Gastroesophageal sphincter (tissue), 4 donors: ENCODE results near the gene STAC2. TPM values are rescaled to one million over a fixed set of nuclear protein-coding genes. Genes with fewer than 3 reads are reported as not detected.

Experiments
- ATAC-seq: fragments of 150-250 bp; one replicate; pipeline ENCODE4 v1.9.1; 2016; ENCODE audit warnings: mild to moderate bottlenecking, moderate library complexity
- H3K27ac ChIP-seq, 4 donors: fragments of 200-600 bp; sonication (generic) in 3 of 4; 1 replicate in 3 of 4; 2 replicates in 1 of 4; pipeline ENCODE4 v1.5.1; 2016 to 2019
- H3K27me3 ChIP-seq: fragments of 200-600 bp; sonication (generic); one replicate; pipeline ENCODE4 v1.5.1; 2019
- H3K36me3 ChIP-seq, 2 donors: fragments of 200-600 bp; sonication (generic); one replicate each; pipeline ENCODE4 v1.5.1; 2019; ENCODE audit warnings: control low read depth in 1 of 2
- H3K4me1 ChIP-seq, 3 donors: fragments of 200-600 bp; sonication (generic); 1 replicate in 2 of 3; 2 replicates in 1 of 3; pipeline ENCODE4 v1.5.1; 2016 to 2019; ENCODE audit warnings: control low read depth in 2 of 3
- H3K4me3 ChIP-seq, 2 donors: fragments of 200-600 bp; sonication (generic); one replicate each; pipeline ENCODE4 v1.5.1; 2019; ENCODE audit warnings: mild to moderate bottlenecking in 1 of 2, moderate library complexity in 1 of 2
- H3K9me3 ChIP-seq, 3 donors: fragments of 200-600 bp; sonication (generic); one replicate each; pipeline ENCODE4 v1.5.1; 2017 to 2019; ENCODE audit warnings: control low read depth in 2 of 3
- CTCF ChIP-seq, 4 experiments: fragments of 200-600 bp in 2 of 4; fragments of 450-650 bp in 2 of 4; sonication (generic) in 1 of 4; IDR thresholded peaks; one replicate each; pipeline ENCODE4 v1.5.1; 2017 to 2019; ENCODE audit warnings: antibody characterized with exemption in 4 of 4, mild to moderate bottlenecking in 2 of 4, moderate library complexity in 2 of 4
- EP300 ChIP-seq: sonication (generic); formaldehyde crosslinking; IDR thresholded peaks from one replicate; pipeline ENCODE4 v1.6.1; 2017; ENCODE audit warnings: antibody characterized with exemption, mild to moderate bottlenecking
- POLR2A ChIP-seq, 2 donors: fragments of 450-650 bp; IDR thresholded peaks; one replicate each; pipeline ENCODE4 v1.6.1; 2017; ENCODE audit warnings: antibody characterized with exemption in 2 of 2, mild to moderate bottlenecking in 2 of 2, moderate library complexity in 1 of 2
- POLR2AphosphoS5 ChIP-seq: sonication (generic); formaldehyde crosslinking; IDR thresholded peaks from one replicate; pipeline ENCODE4 v1.6.1; 2017; ENCODE audit warnings: antibody characterized with exemption
- WGBS, 2 donors: methylation state at CpG; one replicate each; pipeline ENCODE4 v1.1.5; 2018; ENCODE audit warnings: low coverage in 1 of 2; 5-methylcytosine and 5-hydroxymethylcytosine counted together
- total RNA-seq, 4 donors: library from RNA; depleted of rRNA; stranded (reverse); fragments of >200 nt; gene quantifications; one replicate each; pipeline ENCODE4 v1.1.0, GENCODE V29; 2016

The STAC2 gene
- total RNA-seq, 4 donors from 2014 or later: 0.13 to 0.57 TPM; not detected in 2

- peaks cover 40% of the 10 kb centered on the region for H3K27me3 ChIP-seq
- WGBS, 2 donors: 30 to 34% methylated on average over 6 to 7 of the region's 11 CpGs
- no peaks in the 10 kb centered on the region for H3K9me3 ChIP-seq
- ATAC-seq: no peak
- H3K27ac ChIP-seq: no peak overlapping the region
- H3K4me1 ChIP-seq: peaks cover 0 to 14% (median 0%) of the 10 kb centered on the region in 3 donors
- no peak overlapping the region for H3K4me3 ChIP-seq
- no peaks in the 10 kb centered on the region for H3K36me3 ChIP-seq
- TF ChIP-seq POLR2A (IDR thresholded peaks at IDR 0.05) (peak in 1 of 2 donors; percentile 8), EP300 (no peak)
Measured at GRCh38 chr17:39244016-39244599, 18.4 kb upstream of the STAC2 start.

- H3K36me3 ChIP-seq: no peaks in the 10 kb centered on the region
- peaks cover 0 to 18% (median 0%) of the 10 kb centered on the region in 3 donors for H3K4me1 ChIP-seq
- TF ChIP-seq POLR2AphosphoS5 (no peak), EP300 (no peak), CTCF (IDR thresholded peaks at IDR 0.05) (no peak), POLR2A (IDR thresholded peaks at IDR 0.05) (no peak)
- WGBS, 2 donors: 51 to 66% methylated on average over 4 to 7 of the region's 8 CpGs
- no peaks in the 10 kb centered on the region for H3K9me3 ChIP-seq
- H3K4me3 ChIP-seq: no peak overlapping the region
- H3K27me3 ChIP-seq: peaks cover 49% of the 10 kb centered on the region
- no peak for ATAC-seq
- no peak overlapping the region for H3K27ac ChIP-seq
Measured at GRCh38 chr17:39243155-39243554, 17.4 kb upstream of the STAC2 start.

GRCh38 chr17:39240631-39241030, 14.9 kb upstream of the STAC2 start:
- Histone ChIP-seq H3K4me1 (peaks cover 0 to 20% (median 0%) of the 10 kb centered on the region in 3 donors), H3K36me3 (no peaks in the 10 kb centered on the region), H3K27ac (no peak overlapping the region), H3K4me3 (no peak overlapping the region), H3K9me3 (no peaks in the 10 kb centered on the region), H3K27me3 (peaks cover 72% of the 10 kb centered on the region)
- no peak for ATAC-seq
- WGBS, 2 donors: 76 to 90% methylated on average over 3 to 4 of the region's 5 CpGs
- TF ChIP-seq POLR2A (IDR thresholded peaks at IDR 0.05) (no peak), EP300 (no peak), CTCF (IDR thresholded peaks at IDR 0.05) (no peak), POLR2AphosphoS5 (no peak)

- Histone ChIP-seq H3K27me3 (peaks cover 81% of the 10 kb centered on the region), H3K9me3 (no peaks in the 10 kb centered on the region), H3K27ac (no peak overlapping the region), H3K4me3 (no peak overlapping the region), H3K36me3 (no peaks in the 10 kb centered on the region), H3K4me1 (peaks cover 0 to 13% (median 0%) of the 10 kb centered on the region in 3 donors)
- 43 to 80% methylated on average over 3 to 7 of the region's 16 CpGs for WGBS, 2 donors
- no peak for TF ChIP-seq POLR2AphosphoS5
- no peak for TF ChIP-seq EP300
- TF ChIP-seq CTCF (IDR thresholded peaks at IDR 0.05): peak in 2 of 4 experiments; percentile 26 to 55
- TF ChIP-seq POLR2A (IDR thresholded peaks at IDR 0.05): no peak
- no peak for ATAC-seq
Measured at GRCh38 chr17:39239640-39240314, 14.0 kb upstream of the STAC2 start.

GRCh38 chr17:39238311-39238972, 12.7 kb upstream of the STAC2 start:
- Histone ChIP-seq H3K36me3 (no peaks in the 10 kb centered on the region), H3K27ac (no peak overlapping the region), H3K4me3 (no peak overlapping the region), H3K4me1 (peaks cover 0 to 7% (median 0%) of the 10 kb centered on the region in 3 donors), H3K27me3 (peaks cover 93% of the 10 kb centered on the region), H3K9me3 (no peaks in the 10 kb centered on the region)
- WGBS, 2 donors: 20% methylated on average over 1 of the region's 15 CpGs; no CpG with 5 or more reads in 1 of the 2 donors
- no peak for ATAC-seq
- TF ChIP-seq EP300 (no peak), POLR2AphosphoS5 (no peak), CTCF (IDR thresholded peaks at IDR 0.05) (no peak), POLR2A (IDR thresholded peaks at IDR 0.05) (no peak)
